H1 (cell line): ENCODE measurements around the gene TXNDC2. TPM values are rescaled to one million over a fixed set of nuclear protein-coding genes. Genes with fewer than 3 reads are reported as not detected.

Experiments used
- CTCF ChIA-PET: fragments of 300-600 bp; sonication (Branson Sonifier 250); formaldehyde crosslinking; loops from one replicate; lab custom pipeline; 2021; ENCODE audit not compliant: partially characterized antibody; lab: Charles Lee
- POLR2A ChIA-PET: fragments of 300-600 bp; sonication (Branson Sonifier 250); formaldehyde crosslinking; loops from one replicate; lab custom pipeline; 2021; ENCODE audit warnings: inconsistent platforms; ENCODE audit not compliant: partially characterized antibody; lab: Charles Lee
- DNase-seq, 2 experiments: peaks; one replicate each; pipeline versions ENCODE4 v3.0.0 to v3.0.0-alpha.2; 2010 to 2022; ENCODE audit warnings: low spot score in 2 of 2, low read depth in 1 of 2, mixed read lengths in 1 of 2
- FAIRE-seq: peaks from 2 replicates; lab custom pipeline; 2011; peaks lifted over from hg19 to GRCh38; lab: Jason Lieb, UNC
- H2AFZ ChIP-seq: 2 replicates; pipeline ENCODE4 v1.8.1; 2012; ENCODE audit warnings: low read length, inconsistent platforms
- H2AK5ac ChIP-seq: 2 replicates; pipeline ENCODE4 v1.6.1; 2013; ENCODE audit warnings: low read depth, low read length
- H2BK120ac ChIP-seq: replicated peaks from 2 replicates; pipeline ENCODE3; 2013; ENCODE audit warnings: low read depth, low read length, inconsistent platforms
- H2BK12ac ChIP-seq: 2 replicates; pipeline ENCODE4 v1.6.1; 2013; ENCODE audit warnings: low read depth, low read length
- H2BK15ac ChIP-seq: 2 replicates; pipeline ENCODE4 v1.6.1; 2013; ENCODE audit warnings: low read length
- H2BK20ac ChIP-seq: 2 replicates; pipeline ENCODE4 v1.6.1; 2013; ENCODE audit warnings: low read length
- H2BK5ac ChIP-seq: 2 replicates; pipeline ENCODE4 v1.6.1; 2013; ENCODE audit warnings: low read depth, low read length
- H3K14ac ChIP-seq: 2 replicates; pipeline ENCODE4 v1.6.1; 2013; ENCODE audit warnings: inconsistent platforms; ENCODE audit not compliant: insufficient read length
- H3K18ac ChIP-seq: 2 replicates; pipeline ENCODE4 v1.6.1; 2013; ENCODE audit warnings: low read length; ENCODE audit errors: extremely low read depth
- H3K23ac ChIP-seq: 2 replicates; pipeline ENCODE4 v1.6.1; 2013; ENCODE audit warnings: inconsistent platforms; ENCODE audit not compliant: insufficient read length
- H3K23me2 ChIP-seq: 2 replicates; pipeline ENCODE4 v1.6.1; 2013; ENCODE audit warnings: low read depth, low read length
- H3K27ac ChIP-seq: 2 replicates; pipeline ENCODE4 v1.6.1; 2011; ENCODE audit warnings: low read depth, low read length, inconsistent platforms
- H3K27me3 ChIP-seq, 4 experiments: replicated peaks in 1 of 4; 1 replicate in 1 of 4; 2 replicates in 3 of 4; pipeline versions ENCODE4 v1.6.1 to v1.8.1; 2011 to 2013; ENCODE audit warnings: low read length in 3 of 4, mild to moderate bottlenecking in 3 of 4, inconsistent platforms in 2 of 4, mixed read lengths in 2 of 4, moderate library complexity in 1 of 4; ENCODE audit not compliant: control insufficient read depth in 3 of 4, insufficient read depth in 3 of 4; ENCODE audit errors: extremely low read depth in 1 of 4
- H3K36me3 ChIP-seq, 4 experiments: 2 replicates each; pipeline versions ENCODE4 v1.6.1 to v1.8.1; 2011 to 2013; ENCODE audit warnings: mild to moderate bottlenecking in 4 of 4, low read length in 3 of 4, moderate library complexity in 2 of 4, control low read depth in 1 of 4, inconsistent platforms in 1 of 4; ENCODE audit not compliant: insufficient read depth in 4 of 4, control insufficient read depth in 2 of 4
- H3K4ac ChIP-seq: replicated peaks from 2 replicates; pipeline ENCODE3; 2013; ENCODE audit warnings: low read length, low read depth, mixed read lengths, inconsistent platforms; ENCODE audit not compliant: insufficient read length
- H3K4me1 ChIP-seq, 4 experiments: replicated peaks in 1 of 4; 1 replicate in 1 of 4; 2 replicates in 3 of 4; pipeline versions ENCODE4 v1.6.1 to v1.8.1; 2011 to 2013; ENCODE audit warnings: low read length in 3 of 4, inconsistent platforms in 2 of 4, mixed read lengths in 1 of 4; ENCODE audit not compliant: insufficient read depth in 4 of 4, control insufficient read depth in 3 of 4
- H3K4me2 ChIP-seq, 2 experiments: 2 replicates each; pipeline versions ENCODE4 v1.6.1 to v1.8.1; 2011 to 2013; ENCODE audit warnings: low read depth in 2 of 2, low read length in 2 of 2, control low read depth in 1 of 2, inconsistent platforms in 1 of 2, mild to moderate bottlenecking in 1 of 2; ENCODE audit not compliant: insufficient read depth in 1 of 2
- H3K4me3 ChIP-seq, 4 experiments: fragments of 200-600, 300-600 bp in 1 of 4; sonication (generic), shearing (Covaris generic), sonication (Bioruptor Twin) in 1 of 4; 2 replicates each; pipeline versions ENCODE4 v1.5.1 to v1.8.1; 2011 to 2016; ENCODE audit warnings: low read length in 4 of 4, low read depth in 3 of 4, control low read depth in 2 of 4, inconsistent platforms in 2 of 4, mild to moderate bottlenecking in 2 of 4, mixed read lengths in 1 of 4, moderate library complexity in 1 of 4; ENCODE audit not compliant: insufficient read depth in 2 of 4; ENCODE audit errors: extremely low read depth in 1 of 4
- H3K56ac ChIP-seq: replicated peaks from 2 replicates; pipeline ENCODE3; 2013; ENCODE audit warnings: low read depth, mild to moderate bottlenecking, mixed read lengths, low read length, inconsistent platforms; ENCODE audit not compliant: insufficient read length
- H3K79me1 ChIP-seq: 2 replicates; pipeline ENCODE4 v1.6.1; 2013; ENCODE audit warnings: low read depth, low read length, control low read depth
- H3K79me2 ChIP-seq, 2 experiments: 2 replicates each; pipeline versions ENCODE4 v1.6.1 to v1.8.1; 2012 to 2013; ENCODE audit warnings: low read length in 2 of 2, mild to moderate bottlenecking in 2 of 2, inconsistent platforms in 1 of 2; ENCODE audit not compliant: insufficient read depth in 2 of 2, control insufficient read depth in 1 of 2
- H3K9ac ChIP-seq, 4 experiments: replicated peaks in 1 of 4; 1 replicate in 1 of 4; 2 replicates in 3 of 4; pipeline versions ENCODE4 v1.6.1 to v1.8.1; 2011 to 2013; ENCODE audit warnings: low read depth in 3 of 4, low read length in 3 of 4, control low read depth in 2 of 4, mild to moderate bottlenecking in 2 of 4, moderate library complexity in 2 of 4, inconsistent platforms in 1 of 4; ENCODE audit errors: extremely low read depth in 1 of 4
- H3K9me3 ChIP-seq, 2 experiments: 2 replicates each; pipeline versions ENCODE4 v1.6.1 to v1.8.1; 2012 to 2013; ENCODE audit warnings: mild to moderate bottlenecking in 2 of 2, moderate library complexity in 2 of 2, control low read depth in 1 of 2, inconsistent platforms in 1 of 2, low read depth in 1 of 2, low read length in 1 of 2, mixed read lengths in 1 of 2; ENCODE audit not compliant: insufficient read depth in 2 of 2
- H4K20me1 ChIP-seq, 2 experiments: replicated peaks in 1 of 2; 2 replicates each; pipeline versions ENCODE3 to v1.8.1; 2011 to 2013; ENCODE audit warnings: inconsistent platforms in 2 of 2, low read length in 2 of 2, mild to moderate bottlenecking in 1 of 2; ENCODE audit not compliant: insufficient read depth in 2 of 2, control insufficient read depth in 1 of 2
- H4K5ac ChIP-seq: 2 replicates; pipeline ENCODE4 v1.6.1; 2013; ENCODE audit warnings: low read length, low read depth, mixed read lengths, inconsistent platforms; ENCODE audit not compliant: insufficient read length
- H4K8ac ChIP-seq: 2 replicates; pipeline ENCODE4 v1.8.0; 2013; ENCODE audit warnings: mild to moderate bottlenecking, moderate library complexity, low read length, inconsistent platforms; ENCODE audit not compliant: insufficient read depth; ENCODE audit errors: extremely low read depth
- H4K91ac ChIP-seq: replicated peaks from 2 replicates; pipeline ENCODE3; 2013; ENCODE audit warnings: low read length, mixed read lengths, inconsistent platforms; ENCODE audit not compliant: insufficient read length
- SAP30 ChIP-seq: fragments of 300-600 bp; sonication (generic); IDR thresholded peaks from 2 replicates; pipeline ENCODE4 v1.7.1; 2012; ENCODE audit warnings: low read length, moderate library complexity, mild to moderate bottlenecking, inconsistent platforms; ENCODE audit not compliant: insufficient read depth, insufficient replicate concordance
- WGBS, 2 experiments: shearing (Covaris generic) in 1 of 2; methylation state at CpG; one replicate each; pipeline versions ENCODE4 v1.1.6 to v1.1.7; 2013 to 2015; ENCODE audit warnings: low lambda C conversion rate in 2 of 2, mixed read lengths in 2 of 2, inconsistent platforms in 1 of 2, low coverage in 1 of 2, missing lambda C conversion rate in 1 of 2; ENCODE audit not compliant: insufficient replicate concordance in 2 of 2, insufficient coverage in 1 of 2, insufficient read length in 1 of 2; ENCODE audit errors: extremely low coverage in 1 of 2, missing lambda C conversion rate in 1 of 2; 5-methylcytosine and 5-hydroxymethylcytosine counted together
- polyA plus RNA-seq, 7 experiments: library from polyadenylated mRNA; depleted of rRNA in 3 of 7; stranded (reverse) in 5 of 7; unstranded in 2 of 7; fragments of >200 nt in 5 of 7; fragments of 200-250 nt in 2 of 7; gene quantifications; 1 replicate in 5 of 7; 2 replicates in 1 of 7; 4 replicates in 1 of 7; pipeline versions ENCODE4 v1.2.1 to v1.2.3, GENCODE V29; 2011 to 2013; ENCODE audit warnings: missing spikeins in 2 of 7, mixed read lengths in 2 of 7
- total RNA-seq: library from RNA; stranded (reverse); fragmentation: NEBNext Ultra II Directional; extraction: Animal tissue kit (Norgen Biotek cat#: 25700); gene quantifications from 2 replicates; pipeline ENCODE4 v1.2.1, GENCODE V29; 2021

The TXNDC2 gene
- total and polyA plus RNA-seq, 2 of the 8 experiments (the other 6 are each of a cell fraction or from before 2014, with no cell fraction given): 0.09 TPM; not detected in 1

- H3K9me3 ChIP-seq: peaks cover 3 to 6% of the 10 kb centered on the region in 2 experiments; a peak in 1 of 4 replicates
- H3K27ac ChIP-seq: no peak overlapping the region
- H4K5ac ChIP-seq: no peak overlapping the region
- H2BK20ac ChIP-seq: no peak overlapping the region
- ChIA-PET CTCF (no interaction called here), POLR2A (no interaction called here)
- H3K79me2 ChIP-seq: no peaks in the 10 kb centered on the region
- no peak overlapping the region for H2BK15ac ChIP-seq
- H2BK5ac ChIP-seq: no peak overlapping the region
- H3K4me2 ChIP-seq: no peak overlapping the region
- TF ChIP-seq SAP30: no peak
- no peak overlapping the region for H3K9ac ChIP-seq
- 90% methylated on average over 9 of the region's 9 CpGs; no CpG with 5 or more reads in 1 of the 2 experiments for WGBS, 2 experiments
- H2AK5ac ChIP-seq: no peak overlapping the region
- H3K18ac ChIP-seq: no peak overlapping the region
- no peak for DNase-seq
- peaks cover 0 to 6% (median 0%) of the 10 kb centered on the region in 4 experiments; a peak in 2 of 7 replicates for H3K4me1 ChIP-seq
- H4K91ac ChIP-seq: no peak overlapping the region
- no peaks in the 10 kb centered on the region for H3K27me3 ChIP-seq
- no peaks in the 10 kb centered on the region for H3K79me1 ChIP-seq
- H4K8ac ChIP-seq: no peak overlapping the region
- no peak overlapping the region for H2AFZ ChIP-seq
- no peaks in the 10 kb centered on the region for H3K36me3 ChIP-seq
- no peaks in the 10 kb centered on the region for H4K20me1 ChIP-seq
- H3K56ac ChIP-seq: no peak overlapping the region
- no peak overlapping the region for H2BK120ac ChIP-seq
- no peak overlapping the region for H3K23ac ChIP-seq
- no peak overlapping the region for H3K4me3 ChIP-seq
- H3K23me2 ChIP-seq: no peaks in the 10 kb centered on the region
- no peak overlapping the region for H3K14ac ChIP-seq
- no peak overlapping the region for H2BK12ac ChIP-seq
- H3K4ac ChIP-seq: no peak overlapping the region
- no peak for FAIRE-seq
Observed at GRCh38 chr18:9855681-9856080, 30.1 kb upstream of the TXNDC2 start.
